22Rv1 (cell line): Measurements from ENCODE around the gene DCUN1D3.

Experiments used
- ZFX ChIP-seq: fragments of 450-650 bp; IDR thresholded peaks from 2 replicates; pipeline ENCODE4 v1.6.1; 2017; ENCODE audit warnings: antibody characterized with exemption, borderline replicate concordance
- TF ChIP-seq, protein P1 (sequence below): fragments of 450-650 bp; IDR thresholded peaks from 2 replicates; pipeline ENCODE4 v1.5.1; 2017; ENCODE audit warnings: mild to moderate bottlenecking

DNA sequence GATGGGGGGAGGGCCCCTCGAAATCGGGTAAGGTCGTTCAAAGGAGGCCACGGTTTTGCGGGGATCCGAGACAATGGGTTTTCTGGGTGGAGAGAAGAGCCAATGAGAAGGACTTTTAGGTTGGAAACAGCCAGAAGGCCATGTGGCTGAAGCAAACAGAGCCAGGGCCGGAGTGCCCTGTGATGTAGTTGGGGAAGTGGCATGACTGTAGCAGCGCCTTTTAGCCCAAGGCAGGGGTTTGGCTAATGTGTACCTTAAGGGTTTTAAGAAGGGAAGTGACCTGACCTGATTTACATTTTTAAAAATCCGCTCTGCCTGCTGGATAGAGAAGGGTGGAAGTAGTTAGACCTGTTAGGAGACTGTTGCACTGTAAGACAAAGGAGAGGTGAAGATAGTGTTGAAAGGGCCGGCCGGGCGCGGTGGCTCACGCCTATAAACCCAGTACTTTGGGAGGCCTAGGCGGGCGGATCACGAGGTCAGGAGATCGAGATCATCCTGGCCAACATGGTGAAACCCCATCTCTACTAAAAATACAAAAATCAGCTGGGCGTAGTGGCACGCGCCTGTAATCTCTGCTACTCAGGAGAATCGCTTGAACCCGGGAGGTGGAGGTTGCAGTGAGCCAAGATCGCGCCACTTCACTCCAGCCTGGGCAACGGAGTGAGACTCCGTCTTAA lies 1.4 kb upstream of the DCUN1D3 start:
- TF ChIP-seq, protein P1, sequence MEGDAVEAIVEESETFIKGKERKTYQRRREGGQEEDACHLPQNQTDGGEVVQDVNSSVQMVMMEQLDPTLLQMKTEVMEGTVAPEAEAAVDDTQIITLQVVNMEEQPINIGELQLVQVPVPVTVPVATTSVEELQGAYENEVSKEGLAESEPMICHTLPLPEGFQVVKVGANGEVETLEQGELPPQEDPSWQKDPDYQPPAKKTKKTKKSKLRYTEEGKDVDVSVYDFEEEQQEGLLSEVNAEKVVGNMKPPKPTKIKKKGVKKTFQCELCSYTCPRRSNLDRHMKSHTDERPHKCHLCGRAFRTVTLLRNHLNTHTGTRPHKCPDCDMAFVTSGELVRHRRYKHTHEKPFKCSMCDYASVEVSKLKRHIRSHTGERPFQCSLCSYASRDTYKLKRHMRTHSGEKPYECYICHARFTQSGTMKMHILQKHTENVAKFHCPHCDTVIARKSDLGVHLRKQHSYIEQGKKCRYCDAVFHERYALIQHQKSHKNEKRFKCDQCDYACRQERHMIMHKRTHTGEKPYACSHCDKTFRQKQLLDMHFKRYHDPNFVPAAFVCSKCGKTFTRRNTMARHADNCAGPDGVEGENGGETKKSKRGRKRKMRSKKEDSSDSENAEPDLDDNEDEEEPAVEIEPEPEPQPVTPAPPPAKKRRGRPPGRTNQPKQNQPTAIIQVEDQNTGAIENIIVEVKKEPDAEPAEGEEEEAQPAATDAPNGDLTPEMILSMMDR: no peak
- TF ChIP-seq ZFX: no peak
